ENCODE measurements around the gene CDKN1B. TPM values are rescaled to one million over a fixed set of nuclear protein-coding genes. Genes with fewer than 3 reads are reported as not detected.

The CDKN1B gene
- total RNA-seq, 1 donor from 2014 or later, result 84.2 TPM

GRCh38 chr12:12757121-12757520 is 40.0 kb downstream of the CDKN1B start:
- Histone ChIP-seq H3K4me2 (no peak overlapping the region), H3K4me3 (no peak overlapping the region), H3F3A (ENCODE audit: low read depth) (no peaks in the 10 kb centered on the region), H3K4me1 (peaks cover 3% of the 10 kb centered on the region), H4K20me1 (ENCODE audit: low read depth) (no peaks in the 10 kb centered on the region), H3K36me3 (no peaks in the 10 kb centered on the region), H3K27me3 (no peaks in the 10 kb centered on the region), H3K9ac (no peak overlapping the region), H3K9me3 (ENCODE audit: low read depth) (no peaks in the 10 kb centered on the region), H2AFZ (replicated peaks) (no peak overlapping the region), H3K27ac (no peak overlapping the region), H3K79me2 (ENCODE audit: low read depth) (no peaks in the 10 kb centered on the region)
- DNase-seq (ENCODE audit: low spot score), result no peak
- Mint-ChIP-seq H3K27ac (no peak overlapping the region), H3K4me3 (no peak overlapping the region), H3K9me3 (no peaks in the 10 kb centered on the region), H3K4me1 (peaks cover 9% of the 10 kb centered on the region), H3K36me3 (peaks cover 3% of the 10 kb centered on the region), H3K27me3 (ENCODE audit: insufficient read depth, low read depth) (no peaks in the 10 kb centered on the region)
- no peak for TF ChIP-seq EZH2 (IDR thresholded peaks at IDR 0.05)
- TF ChIP-seq EZH2phosphoT487 (IDR thresholded peaks at IDR 0.05), result no peak
- TF ChIP-seq CTCF (IDR thresholded peaks at IDR 0.05), result no peak

DNA sequence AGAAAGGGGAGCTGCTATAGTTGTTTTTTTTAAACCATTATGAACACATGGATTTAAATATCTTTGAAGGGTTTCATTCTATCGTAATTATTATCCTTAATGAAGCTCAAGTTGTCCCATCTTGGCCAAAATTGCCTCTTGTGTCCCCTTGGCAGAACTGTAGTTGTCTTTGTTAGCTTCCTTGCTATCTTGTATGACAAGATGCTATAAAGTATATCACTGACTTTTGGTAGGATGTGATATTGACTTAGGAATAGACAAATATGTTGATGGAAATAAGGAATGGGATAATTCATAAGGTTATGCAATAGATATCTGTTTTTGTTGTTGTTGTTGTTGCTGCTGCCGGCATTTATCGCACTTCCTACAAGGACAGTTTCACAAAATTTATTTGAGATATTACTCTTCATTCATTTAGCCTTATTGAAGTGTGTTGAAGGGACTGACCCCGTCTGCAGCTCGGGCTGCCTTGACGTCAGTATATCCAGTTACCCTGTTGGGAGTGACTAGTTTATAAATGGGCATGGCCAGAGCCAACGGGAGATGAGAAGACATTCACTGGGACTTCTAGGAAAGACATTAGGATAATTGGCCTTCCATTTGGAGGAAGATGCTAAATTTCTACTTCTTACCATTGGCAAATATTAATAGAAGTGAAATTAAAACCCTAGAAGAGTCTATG is 42.2 kb downstream of the CDKN1B start:
- Histone ChIP-seq H4K20me1 (ENCODE audit: low read depth) (no peaks in the 10 kb centered on the region), H3K27ac (no peak overlapping the region), H3K9ac (no peak overlapping the region), H3K4me1 (peaks cover 3% of the 10 kb centered on the region), H3K79me2 (ENCODE audit: low read depth) (no peaks in the 10 kb centered on the region), H2AFZ (replicated peaks) (no peak overlapping the region), H3K27me3 (no peaks in the 10 kb centered on the region), H3K9me3 (ENCODE audit: low read depth) (no peaks in the 10 kb centered on the region), H3F3A (ENCODE audit: low read depth) (no peaks in the 10 kb centered on the region), H3K4me3 (no peak overlapping the region), H3K36me3 (no peaks in the 10 kb centered on the region), H3K4me2 (no peak overlapping the region)
- DNase-seq (ENCODE audit: low spot score), result no peak
- no peaks in the 10 kb centered on the region for H3K9me3 Mint-ChIP-seq
- no peaks in the 10 kb centered on the region for H3K27me3 Mint-ChIP-seq (ENCODE audit: insufficient read depth, low read depth)
- H3K4me3 Mint-ChIP-seq, result no peak overlapping the region
- TF ChIP-seq EZH2phosphoT487 (IDR thresholded peaks at IDR 0.05) (no peak), CTCF (IDR thresholded peaks at IDR 0.05) (no peak), EZH2 (IDR thresholded peaks at IDR 0.05) (no peak)
- H3K4me1 Mint-ChIP-seq, result peaks cover 9% of the 10 kb centered on the region
- peaks cover 5% of the 10 kb centered on the region for H3K36me3 Mint-ChIP-seq
- H3K27ac Mint-ChIP-seq, result no peak overlapping the region

- Histone ChIP-seq H3F3A (ENCODE audit: low read depth) (no peaks in the 10 kb centered on the region), H3K27me3 (no peaks in the 10 kb centered on the region), H3K27ac (no peak overlapping the region), H2AFZ (replicated peaks) (no peak overlapping the region), H3K9ac (no peak overlapping the region), H3K36me3 (no peaks in the 10 kb centered on the region), H4K20me1 (ENCODE audit: low read depth) (no peaks in the 10 kb centered on the region), H3K79me2 (ENCODE audit: low read depth) (no peaks in the 10 kb centered on the region), H3K4me1 (no peaks in the 10 kb centered on the region), H3K4me2 (no peak overlapping the region), H3K4me3 (no peak overlapping the region), H3K9me3 (ENCODE audit: low read depth) (no peaks in the 10 kb centered on the region)
- Mint-ChIP-seq H3K27ac (no peak overlapping the region), H3K36me3 (peaks cover 5% of the 10 kb centered on the region), H3K27me3 (ENCODE audit: insufficient read depth, low read depth) (no peaks in the 10 kb centered on the region), H3K4me1 (no peaks in the 10 kb centered on the region), H3K4me3 (no peak overlapping the region), H3K9me3 (peaks cover 6% of the 10 kb centered on the region)
- DNase-seq (ENCODE audit: low spot score), result no peak
- TF ChIP-seq EZH2 (IDR thresholded peaks at IDR 0.05) (no peak), CTCF (IDR thresholded peaks at IDR 0.05) (no peak), EZH2phosphoT487 (IDR thresholded peaks at IDR 0.05) (no peak)
Measured at GRCh38 chr12:12764824-12765223, 47.7 kb downstream of the CDKN1B start.
